Measurements from ENCODE around the gene ZNF516.
A peak's percentile ranks its signal among the peaks of the same experiment; 100 is the strongest.
"Not testable (repeated sequence)": the region's sequence is repeated elsewhere in the genome, so short reads cannot be mapped to it uniquely, and the experiment has no call there.

Gene ZNF516

DNA sequence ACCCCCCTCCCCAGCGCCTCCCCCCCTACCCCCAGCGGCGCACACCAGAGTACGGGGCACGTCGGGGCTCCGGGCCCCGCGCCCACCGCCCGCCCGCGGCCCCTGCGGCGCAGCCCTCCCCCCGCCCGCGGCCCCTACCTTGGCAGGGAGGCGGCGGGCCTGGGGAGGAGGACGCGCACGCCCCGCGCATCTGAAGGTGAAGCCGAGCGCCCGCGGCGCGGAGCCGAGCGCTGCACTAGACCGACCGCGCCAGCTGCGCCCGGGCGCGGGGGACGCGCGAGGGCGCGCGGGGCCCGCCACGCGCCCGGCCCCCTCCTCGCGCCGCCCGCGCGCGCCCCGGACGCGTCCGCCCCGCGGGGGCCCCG is at the start of gene ZNF516:
Gene ZNF516 (minus strand): TSS at position 237 of the 365 bp plus-strand sequence. CDS start 52,188 bp downstream, outside the sequence.
- no peak for DNase-seq

- DNase-seq = no peak
These were observed 43.8 kb upstream of the ZNF516 start for GRCh38 chr18:76538846-76539245.

DNA sequence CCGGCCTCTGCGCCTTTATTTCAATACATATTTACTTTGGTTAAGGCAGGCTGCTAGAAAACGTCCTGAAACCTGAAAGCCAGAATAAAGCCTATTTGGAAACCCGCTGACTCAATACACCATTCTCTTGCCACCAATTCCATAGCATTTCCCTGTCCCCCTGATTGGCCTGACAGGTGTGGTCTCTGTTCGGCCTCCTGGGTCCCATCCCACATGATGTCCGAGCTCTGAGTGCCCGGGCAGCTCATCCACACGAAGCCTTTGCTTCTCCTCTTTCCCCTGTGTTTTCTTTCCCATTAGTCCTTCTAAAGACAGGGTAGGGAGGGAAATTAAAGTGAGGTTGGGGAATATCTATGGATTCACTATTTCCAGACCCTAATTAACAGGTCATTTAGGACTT is 42.6 kb upstream of the ZNF516 start:
- no peak for DNase-seq

DNA sequence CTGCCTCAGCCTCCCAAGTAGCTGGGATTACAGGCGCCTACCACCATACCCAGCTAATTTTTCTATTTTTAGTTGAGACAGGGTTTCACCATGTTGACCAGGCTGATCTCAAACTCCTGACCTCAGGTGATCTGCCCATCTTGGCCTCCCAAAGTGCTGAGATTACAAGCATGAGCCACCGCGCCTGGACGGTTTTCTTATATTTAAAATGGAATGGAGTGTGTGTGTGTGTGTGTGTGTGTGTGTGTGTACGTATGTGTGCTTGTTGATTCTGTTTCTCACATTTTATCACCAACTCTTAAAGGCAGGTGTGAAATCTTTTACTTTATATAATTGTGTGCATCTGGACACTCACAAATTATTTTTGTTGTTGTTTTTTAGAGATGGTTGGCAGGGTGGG is 41.6 kb upstream of the ZNF516 start:
- not testable (repeated sequence) for DNase-seq

- DNase-seq = no peak
These were observed 37.8 kb upstream of the ZNF516 start for GRCh38 chr18:76532875-76533274.

- DNase-seq = no peak
These were observed 35.8 kb upstream of the ZNF516 start for GRCh38 chr18:76530846-76531245.

GRCh38 chr18:76530391-76530790 is 35.3 kb upstream of the ZNF516 start:
- DNase-seq = no peak

GRCh38 chr18:76529433-76529811 is 34.4 kb upstream of the ZNF516 start:
- DNase-seq = no peak

DNA sequence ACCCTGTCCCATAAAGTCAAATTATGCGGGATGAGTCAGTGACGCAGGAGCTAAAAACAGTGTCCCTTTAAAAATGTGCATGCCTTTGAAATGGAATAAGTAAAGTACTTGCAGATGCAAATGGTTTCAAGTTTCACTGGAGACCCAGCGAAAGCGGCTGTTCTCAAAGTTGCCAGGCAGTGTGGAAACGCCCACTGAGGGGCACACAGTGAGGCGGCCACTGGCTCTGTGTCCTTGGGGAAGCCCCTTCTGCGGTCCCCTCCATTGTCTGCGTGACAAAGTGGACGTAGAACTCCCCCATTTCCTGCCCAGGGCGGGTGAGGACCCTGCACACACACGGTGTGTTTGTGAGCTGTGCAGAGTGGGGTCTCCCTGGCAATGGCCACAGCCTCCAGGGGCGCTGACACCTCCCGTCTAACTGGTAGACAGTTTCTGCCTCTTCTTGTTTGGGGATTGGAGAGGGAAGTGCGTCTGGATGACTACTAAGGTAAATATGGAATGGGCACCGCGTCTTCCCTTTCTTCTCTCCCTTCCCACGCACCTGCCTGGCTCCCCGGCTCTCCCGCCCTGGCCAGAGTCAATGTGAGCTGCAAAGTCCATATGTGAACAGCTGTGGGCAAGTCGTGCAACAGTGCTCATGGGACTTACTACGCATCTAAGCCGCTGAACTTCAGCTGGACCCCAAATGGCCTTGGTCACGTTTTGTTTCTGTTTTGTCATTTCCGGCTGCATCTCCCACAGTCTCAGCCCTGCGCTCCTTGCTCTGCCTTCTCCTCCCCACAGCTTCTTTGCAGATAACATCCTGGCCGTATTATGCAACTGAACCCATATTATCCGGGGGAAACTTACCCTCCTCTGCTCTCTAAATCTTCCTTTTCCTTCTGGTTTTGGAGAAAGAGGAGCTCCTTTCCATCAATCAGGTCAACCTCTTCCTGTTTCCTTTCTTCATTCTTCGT is 33.7 kb upstream of the ZNF516 start:
- DNase-seq = peak; percentile 87

DNA sequence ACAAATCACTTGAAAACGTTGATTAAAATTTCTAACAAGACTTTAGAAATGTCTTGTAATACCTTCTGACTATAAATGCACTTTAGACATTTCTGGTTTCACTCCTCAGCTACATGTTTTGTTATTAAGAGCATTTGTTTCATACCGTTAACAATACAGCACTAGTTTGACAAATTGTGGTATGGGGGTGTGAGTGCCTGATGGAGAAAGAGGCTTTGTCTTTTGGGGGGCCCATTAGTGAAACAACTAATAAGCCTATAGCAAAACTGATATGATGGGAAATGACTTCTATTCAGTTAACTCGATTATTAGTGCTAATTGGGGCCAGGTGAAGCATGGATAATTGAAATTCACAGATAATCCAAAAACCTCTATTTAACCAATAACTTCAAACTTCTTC is 30.9 kb upstream of the ZNF516 start:
- DNase-seq = no peak

GRCh38 chr18:76524900-76525698 is 30.1 kb upstream of the ZNF516 start:
- peak; percentile 99 for DNase-seq

DNA sequence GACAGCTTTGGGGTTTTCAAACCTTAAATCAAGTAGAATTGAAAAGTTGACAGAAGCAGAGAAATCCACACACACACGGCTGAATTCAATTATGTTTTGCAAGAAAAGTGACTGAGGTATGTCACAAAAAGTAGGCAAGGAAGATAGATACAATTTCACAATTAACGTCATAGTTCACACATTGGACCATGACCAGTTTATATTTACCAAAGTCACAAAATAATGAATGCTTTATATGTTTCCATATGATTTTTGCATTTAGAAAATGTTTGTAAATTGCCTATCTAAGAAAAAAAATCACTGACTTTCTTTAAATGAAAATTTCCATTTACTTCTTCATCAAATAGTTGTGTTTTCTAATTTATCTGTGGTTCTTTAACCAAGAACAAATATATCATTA is 29.4 kb upstream of the ZNF516 start:
- DNase-seq = no peak

DNA sequence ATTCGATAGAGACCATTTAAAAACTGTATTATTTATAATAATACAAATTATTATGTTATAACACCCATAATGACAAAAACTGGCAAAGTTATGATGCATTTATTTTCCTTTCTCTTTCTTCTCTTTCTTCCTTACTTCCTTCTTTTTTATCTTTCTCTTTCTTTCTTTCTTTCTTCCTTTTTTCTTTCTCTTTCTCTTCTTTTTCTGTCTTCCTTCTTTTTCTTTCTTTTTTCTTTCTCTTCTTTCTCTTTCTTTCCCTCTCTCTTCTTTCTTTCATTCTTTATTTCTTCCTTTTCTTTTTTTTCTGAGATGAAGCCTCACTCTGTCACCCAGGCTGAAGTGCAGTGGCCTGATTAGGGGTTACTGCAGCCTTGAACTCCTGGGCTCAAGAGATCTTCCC is 27.5 kb upstream of the ZNF516 start:
- no peak for DNase-seq

- DNase-seq = peak; percentile 43
These were observed 27.1 kb upstream of the ZNF516 start for GRCh38 chr18:76522122-76522503.

DNA sequence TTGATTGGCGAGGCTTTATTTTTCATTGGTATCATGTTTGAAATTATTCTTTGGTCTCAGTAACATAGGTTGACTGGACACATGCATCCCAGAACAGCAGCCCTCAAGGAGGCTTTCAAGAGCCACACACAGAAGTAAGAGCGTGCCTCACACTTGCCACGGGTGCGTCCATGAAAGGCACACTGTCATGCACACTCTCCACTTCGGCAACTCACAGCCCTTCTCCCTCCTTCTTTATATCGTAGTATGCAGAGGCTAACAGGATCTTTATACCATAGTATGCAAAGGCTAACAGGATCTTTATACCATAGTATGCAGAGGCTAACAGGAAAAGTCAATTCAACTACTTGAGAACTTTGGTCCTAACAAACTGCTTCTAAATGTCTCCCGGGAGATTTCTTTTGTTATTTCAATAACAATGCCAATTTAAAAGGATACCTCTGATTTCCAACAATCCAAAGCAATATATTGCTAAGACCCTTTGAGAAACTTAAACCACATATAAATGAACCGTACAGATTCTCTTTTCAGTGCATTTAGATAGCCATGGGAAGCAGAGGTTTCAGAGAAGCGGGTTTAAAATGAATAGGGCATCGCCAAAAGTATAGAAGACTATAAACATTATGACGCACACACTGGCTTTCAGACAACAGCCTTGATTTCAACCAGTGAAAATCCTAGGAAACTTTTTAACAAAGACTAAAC is 26.5 kb upstream of the ZNF516 start:
- DNase-seq = peak; percentile 37

- DNase-seq = peak; percentile 86
These were observed 24.0 kb upstream of the ZNF516 start for GRCh38 chr18:76518860-76519538.

DNA sequence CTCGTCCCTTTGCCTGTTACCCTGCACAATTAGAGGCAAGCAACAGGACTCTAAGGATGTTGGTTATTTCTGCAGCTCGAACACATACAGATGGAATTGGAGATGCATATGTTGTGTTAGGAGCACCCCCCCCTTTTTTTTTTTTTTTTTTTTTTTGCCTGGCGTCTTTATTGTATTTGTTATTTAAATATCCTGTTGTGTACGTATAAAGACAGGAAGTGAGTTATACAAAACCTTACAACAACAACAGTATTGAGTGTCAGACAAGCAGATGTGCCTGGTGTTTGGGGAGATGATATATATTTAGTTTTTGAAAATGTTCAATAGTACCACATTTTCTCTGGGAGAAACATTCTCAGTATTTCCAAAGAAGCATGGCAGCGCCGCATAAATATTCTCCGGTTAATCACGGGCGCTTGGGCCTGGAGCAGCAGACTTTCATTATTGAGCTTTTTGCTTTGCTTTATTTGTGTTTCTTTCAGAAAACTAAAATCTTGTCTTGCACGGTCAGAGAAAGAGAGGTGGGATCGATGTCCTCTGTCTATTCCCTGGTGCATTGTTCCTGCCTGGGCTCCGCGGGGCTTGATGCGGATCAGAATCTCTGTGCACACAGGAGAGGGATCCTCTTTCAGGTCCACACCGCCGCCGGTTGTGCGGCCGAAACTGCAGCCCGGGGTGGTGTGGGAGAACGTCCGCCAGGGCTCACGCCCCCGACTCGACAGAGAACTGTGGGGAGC is 23.2 kb upstream of the ZNF516 start:
- peak; percentile 80 for DNase-seq

- DNase-seq = no peak
These were observed 20.5 kb upstream of the ZNF516 start for GRCh38 chr18:76515576-76515975.

GRCh38 chr18:76514573-76514972 is 19.5 kb upstream of the ZNF516 start:
- no peak for DNase-seq

DNA sequence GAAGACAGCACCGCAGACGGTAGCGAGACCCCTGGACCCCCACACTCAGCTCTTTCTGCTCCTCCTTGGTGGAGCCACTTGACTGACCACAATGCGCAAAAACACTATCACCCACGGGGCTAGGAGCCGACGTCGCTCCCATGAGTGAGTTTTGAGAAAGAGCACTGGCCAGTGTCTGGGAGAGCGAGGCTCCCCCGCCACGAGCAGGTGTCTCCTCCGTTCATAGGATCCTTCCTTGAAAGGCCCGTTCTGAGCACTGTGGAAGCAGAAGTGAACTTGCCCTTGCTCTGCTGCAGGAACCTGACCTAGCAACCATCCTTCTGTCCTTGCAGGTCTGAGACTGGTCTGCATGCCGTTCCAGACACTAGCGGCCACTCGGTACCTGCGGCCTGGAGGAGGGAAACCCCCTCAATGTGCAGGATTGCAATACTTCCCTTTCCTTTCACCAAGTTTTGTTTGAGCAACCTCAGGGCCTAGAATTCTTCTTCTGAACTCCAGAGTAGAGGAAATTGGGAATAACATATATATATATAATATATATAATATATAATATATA is 12.9 kb upstream of the ZNF516 start:
- no peak for DNase-seq

DNA sequence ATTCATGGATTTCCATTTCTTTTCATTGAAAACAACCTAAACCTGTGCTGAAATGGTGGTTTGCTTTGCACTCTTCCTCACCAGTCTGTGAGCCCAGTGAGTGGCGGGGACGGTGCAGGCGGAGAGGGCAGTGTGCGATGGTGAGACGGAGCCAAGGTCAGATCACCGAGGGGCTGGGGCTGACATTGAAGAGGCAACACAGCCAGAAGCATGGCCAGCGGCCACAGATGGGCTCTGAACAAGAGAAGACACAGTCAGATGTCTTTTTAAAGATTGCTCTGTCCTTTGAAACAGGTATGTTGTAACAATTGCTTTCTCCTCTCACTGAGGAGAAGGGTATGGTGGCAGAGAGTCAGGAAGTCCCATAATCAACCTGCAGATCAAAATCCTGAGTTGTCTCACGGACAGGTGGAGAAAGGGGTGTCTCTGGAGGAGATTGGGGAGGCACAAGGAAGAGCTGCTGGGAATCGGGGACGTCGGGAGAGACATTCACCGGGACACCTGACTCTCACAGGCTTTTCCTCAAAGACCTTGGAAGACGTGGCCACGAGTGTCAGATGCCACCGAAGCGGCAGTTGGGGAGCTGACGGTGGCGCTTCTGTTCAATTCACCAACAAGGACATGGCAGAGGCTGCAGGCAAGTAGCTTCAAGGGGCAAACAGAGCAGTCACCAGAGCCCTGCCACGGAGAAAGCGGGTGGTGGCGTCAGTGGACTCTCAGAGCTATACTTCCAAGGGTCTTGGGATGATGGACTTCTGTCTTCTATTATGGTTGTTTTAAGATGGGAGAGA is 12.1 kb upstream of the ZNF516 start:
- DNase-seq = no peak
